Measurements from ENCODE around the gene GRID2IP.

GRCh38 chr7:6460990-6461584 lies 90.2 kb downstream of the GRID2IP start:
- TF ChIP-seq SP4 (CRISPR knock-in tag; IDR thresholded peaks at IDR 0.05) (no peak), SETDB1 (CRISPR knock-in tag; IDR thresholded peaks at IDR 0.05; ENCODE audit: borderline replicate concordance) (no peak)
